ENCODE data around the gene IGSF9B. TPM values are rescaled to one million over a fixed set of nuclear protein-coding genes. Genes with fewer than 3 reads are reported as not detected.

IGSF9B gene
- total and polyA plus RNA-seq, 9 of the 15 experiments (the other 6 are each of a cell fraction or from before 2014, with no cell fraction given): 0.09 TPM; not detected in 8

- no peak for TF ChIP-seq BDP1 (IDR thresholded peaks at IDR 0.05; ENCODE audit: insufficient read depth, insufficient read length)
- no peak for TF ChIP-seq NFXL1 (CRISPR knock-in tag; IDR thresholded peaks at IDR 0.05)
- TF ChIP-seq ELF4 (CRISPR knock-in tag; IDR thresholded peaks at IDR 0.05): no peak
- TF ChIP-seq CREM (IDR thresholded peaks at IDR 0.05; ENCODE audit: low read depth): peak; percentile 66
- TF ChIP-seq XRCC4 (IDR thresholded peaks at IDR 0.05; ENCODE audit: extremely low read depth, insufficient read depth, insufficient read length): no peak
- TF ChIP-seq CREB3 (tag; conservative IDR thresholded peaks at IDR 0.05; ENCODE audit: low read depth): peak; percentile 85; the same call in 1 of the 2 replicates
- no peak for TF ChIP-seq PCBP2 (IDR thresholded peaks at IDR 0.05; ENCODE audit: low read depth, low read length, poor library complexity, severe bottlenecking)
- TF ChIP-seq MAZ (CRISPR knock-in tag; conservative IDR thresholded peaks at IDR 0.05 in 1 of 2, IDR thresholded peaks at IDR 0.05 in 1 of 2): 0 out of 4 replicates have a peak, but pooled peaks of 1 of the 2 experiments have one; percentile 24
- no peak for TF ChIP-seq E2F3 (CRISPR knock-in tag; IDR thresholded peaks at IDR 0.05)
- no peak for TF ChIP-seq NRF1 (conservative IDR thresholded peaks at IDR 0.05 in 1 of 2, IDR thresholded peaks at IDR 0.05 in 1 of 2)
- no peak for TF ChIP-seq TBP (optimal IDR thresholded peaks at IDR 0.05; ENCODE audit: low read depth, low read length)
- TF ChIP-seq CEBPG (CRISPR knock-in tag; IDR thresholded peaks at IDR 0.05): no peak
- TF ChIP-seq CEBPG (tag; conservative IDR thresholded peaks at IDR 0.05 in 1 of 2, IDR thresholded peaks at IDR 0.05 in 1 of 2): no peak
- TF ChIP-seq TEAD4 (IDR thresholded peaks at IDR 0.05; ENCODE audit: low read length): no peak
- no peak for TF ChIP-seq TEAD4 (CRISPR knock-in tag; IDR thresholded peaks at IDR 0.05; ENCODE audit: borderline replicate concordance)
- TF ChIP-seq STAG1 (CRISPR knock-in tag; IDR thresholded peaks at IDR 0.05; ENCODE audit: borderline replicate concordance): peak; percentile 59; the same call in 1 of the 2 replicates
- TF ChIP-seq PHB (CRISPR knock-in tag; IDR thresholded peaks at IDR 0.05): no peak
- no peak for TF ChIP-seq POLR2AphosphoS5 (IDR thresholded peaks at IDR 0.05; ENCODE audit: control insufficient read depth, insufficient read depth, low read depth, low read length)
- no peak for TF ChIP-seq FOXO4 (CRISPR knock-in tag; IDR thresholded peaks at IDR 0.05)
- no peak for TF ChIP-seq STAT6 (CRISPR knock-in tag; IDR thresholded peaks at IDR 0.05)
- peak; percentile 29; the same call in 1 of the 2 replicates for TF ChIP-seq CREB3L1 (IDR thresholded peaks at IDR 0.05; ENCODE audit: borderline replicate concordance, low read depth)
These were observed 28.8 kb downstream of the IGSF9B start (continued) for GRCh38 chr11:133927690-133928627.
